Activated effector memory CD4-positive, alpha-beta T cell treated with anti-CD3 and anti-CD28 coated beads, Interleukin-2, amount 50 U/mL, for 16 hours (primary cell): Measurements from ENCODE around the gene YWHAG.
"Not testable (repeated sequence)": the region's sequence is repeated elsewhere in the genome, so short reads cannot be mapped to it uniquely, and the experiment has no call there.

Source experiments
- DNase-seq: peaks from one replicate; pipeline ENCODE4 v3.0.0-alpha.2; 2020

The YWHAG gene

GRCh38 chr7:76377186-76377918 lies 18.6 kb upstream of the YWHAG start:
- DNase-seq: no peak

DNA sequence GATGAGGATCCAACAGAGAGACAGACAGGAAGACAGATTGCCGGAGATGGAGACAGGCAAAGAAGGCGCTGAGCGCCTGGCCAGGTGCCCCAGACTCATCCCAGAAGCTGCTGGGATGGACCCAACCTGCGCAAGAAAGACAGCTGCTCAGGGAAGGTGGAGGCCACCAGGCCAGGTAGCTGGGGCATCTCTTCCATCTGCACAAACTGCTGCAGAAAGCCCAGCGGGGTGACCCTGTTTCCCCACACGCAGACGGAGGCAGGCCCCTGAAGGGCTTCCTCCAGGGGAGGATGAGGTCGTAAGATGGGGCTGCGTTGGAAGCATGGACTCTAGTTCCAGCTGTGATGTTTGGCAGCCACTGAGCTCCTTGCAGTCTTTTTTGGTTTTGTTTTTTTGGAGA lies 16.5 kb upstream of the YWHAG start:
- DNase-seq: no peak

- no peak for DNase-seq
Observed at GRCh38 chr7:76372984-76373833, 14.4 kb upstream of the YWHAG start.

DNA sequence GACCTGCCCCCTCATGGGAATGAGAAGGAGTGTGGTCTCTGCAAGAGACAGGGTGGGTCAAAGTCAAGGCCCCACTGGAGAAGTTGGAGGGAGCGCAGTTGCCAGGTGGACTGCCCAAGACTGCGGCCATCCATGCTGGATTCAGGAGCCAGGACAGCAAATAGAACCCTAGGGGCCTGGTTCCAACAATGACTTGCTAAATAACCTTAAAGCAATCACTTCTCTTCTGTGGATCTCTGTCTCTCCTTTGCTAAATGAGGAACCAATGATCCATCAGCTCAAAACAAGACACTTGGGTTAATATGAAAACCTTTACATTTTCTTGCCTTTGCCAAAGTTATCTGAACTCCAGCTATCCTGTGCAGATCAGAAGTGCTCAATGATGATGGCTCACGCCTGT lies 12.6 kb upstream of the YWHAG start:
- DNase-seq: no peak

- DNase-seq: no peak
Observed at GRCh38 chr7:76369018-76369417, 10.2 kb upstream of the YWHAG start.

- no peak for DNase-seq
Observed at GRCh38 chr7:76368190-76368589, 9.4 kb upstream of the YWHAG start.

- DNase-seq: no peak
Observed at GRCh38 chr7:76364198-76364584, 5.4 kb upstream of the YWHAG start.

- DNase-seq: not testable (repeated sequence)
Observed at GRCh38 chr7:76363754-76364153, 5.0 kb upstream of the YWHAG start.

DNA sequence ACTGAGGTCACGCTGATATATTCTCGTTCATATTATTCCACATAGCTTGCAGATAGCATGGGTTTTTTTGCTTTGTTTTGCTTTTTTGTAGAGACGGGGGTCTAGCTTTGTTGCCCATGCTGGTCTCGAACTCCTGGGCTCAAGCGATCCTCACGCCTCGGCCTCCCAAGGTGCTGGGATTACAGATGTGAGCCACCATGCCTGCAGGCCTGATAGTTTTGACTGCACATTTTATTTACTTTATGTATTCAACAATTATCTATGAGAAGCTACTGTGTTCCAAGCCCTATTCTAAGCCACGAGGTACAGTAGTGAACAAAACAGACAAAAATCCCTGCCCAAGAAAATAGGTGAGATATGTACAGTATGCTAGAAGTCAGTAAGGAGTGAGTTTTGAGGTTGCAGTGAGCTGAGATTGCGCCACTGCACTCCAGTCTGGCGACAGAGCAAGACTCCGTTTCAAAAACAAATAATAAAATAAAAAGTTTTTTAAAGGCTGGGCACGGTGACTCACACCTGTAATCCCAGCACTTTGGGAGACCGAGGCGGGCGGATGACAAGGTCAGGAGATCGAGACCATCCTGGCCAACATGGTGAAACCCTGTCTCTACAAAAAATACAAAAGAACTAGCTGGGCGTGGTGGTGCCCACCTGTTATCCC lies 1.3 kb upstream of the YWHAG start:
- no peak for DNase-seq

GRCh38 chr7:76359111-76359977 lies 553 bp upstream of the YWHAG start:
- peak; percentile 96 for DNase-seq

GRCh38 chr7:76358011-76358480 lies 745 bp downstream of the YWHAG start:
- peak; percentile 86 for DNase-seq

DNA sequence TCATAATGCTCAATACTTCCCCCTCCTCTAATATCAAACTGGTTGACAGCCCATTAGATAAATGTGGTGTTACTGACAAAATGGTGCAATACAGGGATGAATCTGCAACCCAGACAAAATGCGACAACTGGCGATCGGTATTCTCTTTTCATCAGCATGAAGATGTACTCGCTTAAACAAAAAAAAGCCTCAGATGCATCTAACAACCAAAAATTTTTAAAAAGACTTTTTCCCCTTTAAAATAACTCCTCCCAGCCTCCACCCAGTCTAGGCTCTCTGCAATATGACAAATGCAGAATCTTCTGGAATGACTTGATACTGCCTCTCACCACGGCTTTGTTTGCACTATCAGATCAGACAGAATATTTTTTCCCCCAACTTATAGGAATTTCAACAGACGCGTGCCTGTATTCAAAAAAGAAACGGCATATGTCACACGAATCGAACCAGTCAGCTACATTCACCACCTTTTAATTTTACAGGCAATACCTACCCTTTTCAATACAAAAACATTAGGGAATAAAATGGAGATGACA lies 1.2 kb downstream of the YWHAG start:
- no peak for DNase-seq

GRCh38 chr7:76356823-76357222 lies 2.0 kb downstream of the YWHAG start:
- DNase-seq: no peak

DNA sequence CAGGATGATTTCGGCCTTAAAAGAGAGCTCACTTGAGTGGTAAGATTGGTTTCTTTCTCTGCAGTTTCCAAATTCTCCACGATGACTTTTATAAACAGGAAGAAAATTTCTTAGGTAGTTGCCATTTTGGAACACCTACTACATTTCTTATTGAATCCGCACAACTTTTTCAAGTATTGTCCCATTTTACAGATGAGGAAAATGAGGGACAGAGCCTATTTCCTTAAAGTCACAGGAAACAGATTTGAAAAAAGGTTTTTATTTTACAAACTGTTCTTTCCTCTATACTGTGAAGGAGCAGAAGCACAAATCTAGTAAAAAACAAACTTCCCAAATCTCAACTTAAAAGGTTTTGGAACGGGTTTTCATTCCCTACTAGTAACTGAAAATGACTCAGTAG lies 2.7 kb downstream of the YWHAG start:
- DNase-seq: no peak

DNA sequence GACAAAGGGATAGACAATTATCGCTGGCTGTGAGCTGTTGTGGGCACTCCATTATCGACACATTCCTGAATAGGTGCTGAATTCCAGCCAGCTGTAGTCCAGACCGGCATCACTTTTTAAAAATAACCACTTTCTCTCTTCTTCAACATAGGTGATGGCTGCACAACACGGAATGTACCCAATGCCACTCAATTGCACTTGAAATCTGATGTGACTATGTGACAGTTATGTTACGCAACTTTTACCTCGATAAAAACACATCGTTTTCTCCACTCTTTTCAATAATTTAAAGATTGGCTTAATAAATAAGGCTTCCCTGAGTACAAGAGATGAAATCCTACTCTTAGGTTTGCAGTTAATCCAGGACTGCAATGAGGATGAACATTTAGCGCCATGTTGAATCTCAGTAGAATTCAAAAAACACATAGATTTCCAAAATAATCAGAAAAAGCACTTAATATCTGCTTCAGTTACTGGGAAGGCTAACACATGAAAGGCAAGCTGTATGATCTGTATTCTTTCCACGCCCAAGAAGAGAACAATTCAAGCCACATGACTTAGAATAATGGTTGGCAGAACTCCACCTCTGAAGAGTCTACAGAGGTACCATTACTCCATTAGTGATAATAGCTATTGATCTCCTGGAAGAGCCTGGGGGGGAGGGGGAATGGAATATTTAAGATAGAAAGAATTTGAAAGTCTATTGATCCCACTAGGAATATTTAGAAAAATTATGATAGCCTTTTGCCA lies 3.6 kb downstream of the YWHAG start:
- no peak for DNase-seq

DNA sequence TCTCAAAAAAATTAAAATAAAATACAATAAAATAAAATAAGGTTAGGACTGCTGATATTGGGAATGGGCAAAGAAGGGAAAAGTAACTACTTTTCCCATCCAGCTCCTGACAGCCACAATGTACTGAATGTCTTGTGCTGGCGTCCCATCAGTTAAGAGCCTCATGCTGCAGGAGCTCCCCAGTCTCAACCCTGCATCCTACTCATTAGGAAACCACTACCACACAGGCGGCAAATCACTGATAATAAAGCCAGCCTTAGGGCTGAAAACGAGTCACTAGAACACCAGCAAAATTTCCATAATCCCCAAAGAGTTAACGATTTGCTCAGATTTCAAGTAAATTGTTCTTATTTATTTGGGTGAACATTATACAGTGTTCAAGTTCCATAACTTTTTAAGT lies 4.3 kb downstream of the YWHAG start:
- no peak for DNase-seq

DNA sequence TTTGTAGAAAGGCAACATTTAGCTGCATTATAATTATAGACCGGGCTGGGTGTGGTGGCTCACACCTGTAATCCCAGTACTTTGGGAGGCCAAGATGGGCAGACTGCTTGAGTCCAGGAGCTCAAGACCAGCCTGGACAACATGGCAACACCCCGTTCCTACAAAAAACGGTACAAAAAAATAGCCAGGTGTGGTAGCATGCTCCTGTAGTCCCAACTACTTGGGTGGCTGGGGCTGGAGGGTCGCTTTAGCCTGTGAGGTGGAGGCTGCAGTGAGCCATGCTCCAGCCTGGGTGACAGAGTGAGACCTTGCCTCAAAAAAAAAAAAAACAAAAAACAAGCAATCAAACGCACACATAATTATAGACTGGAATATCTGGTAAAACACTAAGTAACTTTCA lies 5.0 kb downstream of the YWHAG start:
- no peak for DNase-seq

DNA sequence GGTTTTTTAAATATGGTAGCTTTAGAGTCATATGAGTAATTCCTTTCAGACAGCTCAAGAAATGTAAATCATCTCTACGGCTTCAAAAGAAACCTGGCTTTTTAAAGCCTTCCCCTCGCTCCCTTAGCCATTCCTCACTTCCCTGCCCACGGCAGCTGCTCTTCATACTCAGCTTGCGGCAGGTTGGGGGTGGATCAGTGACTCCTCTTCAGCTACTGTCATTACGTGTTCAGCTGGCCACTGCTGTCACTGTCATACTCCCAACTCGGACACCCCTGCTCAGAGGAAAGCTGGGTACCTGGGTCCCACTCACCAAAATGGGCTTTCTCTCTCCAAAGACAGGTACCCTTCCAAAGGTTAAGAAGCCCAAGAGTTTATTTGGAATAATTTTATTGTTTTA lies 6.6 kb downstream of the YWHAG start:
- DNase-seq: no peak

DNA sequence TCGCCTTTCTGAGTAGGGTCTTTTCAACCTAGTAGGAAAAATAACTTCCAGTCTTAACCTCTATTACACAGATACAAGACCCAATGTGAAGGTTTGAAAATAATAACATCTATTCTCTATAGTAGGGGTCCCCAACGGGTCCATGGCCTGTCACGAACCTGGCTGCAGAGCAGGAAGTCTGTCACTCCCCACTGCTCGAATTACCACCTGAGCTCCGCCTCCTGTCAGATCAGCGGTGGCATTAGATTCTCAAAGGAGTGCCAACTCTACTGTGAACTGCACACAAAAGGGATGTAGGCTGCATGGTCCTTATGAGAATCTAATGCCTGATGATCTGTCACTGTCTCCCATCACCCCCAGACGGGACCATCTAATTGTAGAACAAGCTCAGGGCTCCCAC lies 7.4 kb downstream of the YWHAG start:
- DNase-seq: no peak

DNA sequence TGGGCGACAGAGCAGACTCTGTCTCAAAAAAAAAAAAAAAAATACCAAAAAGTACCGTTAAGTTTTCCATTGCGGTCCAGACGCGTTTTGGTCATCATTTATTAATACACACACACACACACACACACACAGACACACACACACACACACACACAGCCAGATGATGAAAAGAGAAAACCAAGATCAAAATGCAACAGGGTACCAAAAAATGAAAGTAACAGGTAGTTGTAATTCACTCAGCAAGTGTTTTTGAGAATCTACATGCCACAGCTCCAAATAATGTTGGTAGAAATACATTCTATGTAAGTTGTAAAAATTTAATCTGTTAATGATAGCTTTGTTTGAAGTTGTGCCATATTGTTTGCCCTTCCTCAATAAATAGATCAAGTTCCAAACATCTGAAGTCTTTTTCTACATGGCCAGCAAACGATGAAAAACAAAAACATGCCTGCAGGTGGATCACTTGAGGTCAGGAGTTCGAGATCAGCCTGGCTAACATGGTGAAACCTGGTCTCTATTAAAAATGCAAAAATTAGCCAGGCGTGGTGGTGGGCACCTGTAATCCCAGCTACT lies 9.4 kb downstream of the YWHAG start:
- DNase-seq: no peak

GRCh38 chr7:76347710-76348109 lies 11.1 kb downstream of the YWHAG start:
- DNase-seq: no peak
